GM19043 (cell line): ENCODE results near the gene WDR88.
"Not testable (repeated sequence)": the region's sequence is repeated elsewhere in the genome, so short reads cannot be mapped to it uniquely, and the experiment has no call there.

Experiments
- ATAC-seq: cut with Tn5 transposase; IDR thresholded peaks from one replicate; pipeline ENCODE4 v1.9.1; 2021; ENCODE audit warnings: low read depth; ENCODE audit not compliant: unreplicated experiment

Gene WDR88

DNA sequence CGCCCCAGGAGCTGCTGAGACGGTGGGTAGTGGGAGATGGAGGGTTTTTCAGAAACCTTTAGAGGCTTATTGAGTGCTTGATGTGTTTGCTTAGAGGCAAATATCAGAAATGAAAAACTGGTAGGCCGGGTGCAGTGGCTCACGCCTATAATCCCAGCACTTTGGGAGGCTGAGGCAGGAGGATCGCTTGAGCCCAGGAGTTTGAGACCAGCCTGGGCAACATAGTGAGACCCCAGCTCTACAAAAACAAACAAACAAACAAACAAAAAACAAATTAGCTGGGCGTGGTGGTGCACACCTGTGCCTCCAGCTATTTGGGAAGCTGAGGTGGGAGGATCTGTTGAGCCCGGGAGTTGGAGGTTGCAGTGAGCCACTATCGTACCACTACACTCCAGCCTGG, 5.2 kb upstream of the WDR88 start:
- ATAC-seq = not testable (repeated sequence)

DNA sequence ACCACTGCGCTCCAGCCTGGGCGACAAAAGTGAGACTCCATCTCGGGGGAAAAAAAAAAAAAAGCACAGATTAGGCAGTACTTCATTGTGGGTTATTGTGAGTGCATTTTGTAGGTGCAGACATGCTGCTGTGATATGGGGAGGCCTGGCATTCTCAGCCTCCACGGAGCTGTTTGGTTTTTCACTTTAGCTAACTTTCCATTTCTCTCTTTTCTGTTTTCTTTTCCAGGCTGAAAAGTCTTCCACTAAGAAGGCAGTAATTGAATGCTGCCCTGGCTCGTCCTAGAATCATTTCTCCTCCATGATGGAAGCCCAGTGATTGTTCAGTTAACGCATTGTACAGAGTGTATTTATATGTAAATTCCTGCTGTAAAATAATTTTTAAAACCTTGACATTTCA, 2.0 kb upstream of the WDR88 start:
- no peak for ATAC-seq

DNA sequence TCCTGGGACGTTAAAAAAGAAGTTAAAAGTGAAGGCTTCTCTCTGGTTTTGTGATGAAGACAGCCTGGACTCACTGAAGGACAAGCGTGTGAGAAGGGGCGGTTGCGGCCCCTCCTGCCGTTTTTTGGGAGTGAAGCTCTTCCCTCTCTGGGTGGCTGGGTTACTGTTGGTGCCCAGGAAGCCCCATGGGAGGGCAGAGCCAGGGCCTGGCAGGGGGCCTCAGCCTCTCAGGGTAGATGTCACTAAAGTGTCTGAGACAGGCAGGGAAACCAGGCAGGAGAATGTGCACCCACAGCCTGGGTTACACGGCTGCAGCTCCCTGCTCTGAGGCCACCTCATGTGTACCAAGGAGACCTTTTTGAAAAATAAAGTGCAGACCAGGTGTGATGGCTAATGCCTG, 1.5 kb upstream of the WDR88 start:
- ATAC-seq = no peak

DNA sequence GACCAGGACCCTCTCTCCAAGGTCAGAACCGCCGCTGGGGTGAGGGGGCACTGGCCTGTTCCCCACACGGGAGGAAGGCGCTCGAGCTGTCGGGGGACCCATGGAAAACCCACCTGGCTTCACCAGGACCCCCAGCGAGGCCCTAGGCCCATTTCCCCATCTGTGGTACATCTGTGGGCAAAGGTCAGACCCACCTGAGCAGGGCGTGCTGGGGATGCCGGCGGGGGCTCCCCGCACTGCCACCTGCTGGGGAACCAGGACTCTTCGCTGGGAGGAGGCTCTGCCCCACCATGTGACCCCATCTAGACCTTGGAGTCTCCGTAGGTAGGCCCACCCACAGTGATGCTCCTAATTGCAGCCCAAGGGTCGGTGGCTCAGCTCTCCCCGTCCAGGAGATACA, 511 bp downstream of the WDR88 start:
- no peak for ATAC-seq

DNA sequence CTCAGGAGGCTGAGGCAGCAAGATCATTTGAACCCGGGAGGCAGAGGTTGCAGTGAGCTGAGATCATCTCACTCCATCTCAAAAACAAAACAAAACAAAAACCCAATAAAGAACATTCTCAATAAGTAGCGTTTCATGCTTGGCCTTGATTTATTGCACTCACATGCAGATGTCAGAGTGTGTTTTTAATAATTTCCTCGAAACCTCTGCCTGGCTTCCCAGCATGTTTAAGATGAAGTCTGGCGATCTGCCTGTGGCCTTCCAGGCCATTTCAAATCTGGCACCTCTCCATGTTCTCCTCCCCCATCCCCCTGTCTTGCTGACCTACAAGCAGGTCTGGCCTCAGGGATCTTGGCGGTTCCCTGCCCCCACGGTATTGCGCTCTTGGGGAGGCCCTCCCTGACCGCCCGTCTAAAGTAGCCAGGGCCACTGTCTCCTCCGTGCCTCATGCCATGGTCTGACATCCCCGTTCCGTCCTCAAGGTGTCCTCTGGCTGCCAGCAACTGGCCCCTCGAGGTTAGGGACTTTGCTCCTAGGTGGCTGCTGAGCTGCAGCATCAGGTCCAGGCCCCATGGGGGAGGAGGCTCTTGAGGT, 1.6 kb downstream of the WDR88 start:
- no peak for ATAC-seq

DNA sequence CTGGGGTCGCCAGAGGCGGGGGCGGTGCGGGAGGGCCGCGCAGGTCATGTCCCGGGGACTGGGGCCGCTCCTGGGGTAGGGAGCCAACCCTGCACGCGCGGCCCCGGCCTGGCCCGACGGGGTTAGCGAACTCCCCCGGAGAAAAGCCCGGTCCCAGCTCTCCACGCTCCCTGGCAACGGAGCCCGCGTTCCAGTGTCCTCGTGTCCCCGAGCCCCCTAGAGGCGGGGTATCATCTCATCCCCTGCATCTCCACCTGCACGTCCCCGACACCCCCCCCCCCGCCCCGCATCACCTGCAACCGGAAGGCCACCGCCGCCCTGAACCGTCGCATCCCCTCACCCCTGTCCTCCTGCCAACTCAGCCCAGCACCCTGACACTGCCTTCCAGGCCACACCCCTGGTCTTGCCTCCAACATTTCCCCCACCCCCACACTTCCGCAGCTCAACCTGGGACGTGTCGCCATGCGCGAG, 2.7 kb downstream of the WDR88 start:
- ATAC-seq = no peak

DNA sequence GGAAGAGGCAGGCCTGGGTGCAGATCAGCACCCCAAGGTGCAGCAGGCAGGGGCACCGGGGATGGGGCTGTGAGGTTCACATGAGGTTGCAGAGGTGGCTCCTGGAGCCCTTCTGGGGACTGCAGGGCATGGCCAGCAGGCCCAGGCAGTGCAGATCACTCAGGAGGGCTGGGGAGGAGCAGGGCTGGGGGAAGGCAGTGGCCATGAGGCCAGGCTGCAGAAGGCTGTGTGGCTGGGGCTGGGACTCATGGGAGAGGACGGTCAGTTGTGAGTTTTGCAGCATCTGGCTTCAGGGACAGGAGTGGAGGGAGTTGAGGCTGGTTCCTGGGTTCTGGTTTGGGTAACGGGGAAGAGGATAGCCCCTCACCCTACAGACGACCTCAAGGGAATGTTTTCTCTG, 7.3 kb downstream of the WDR88 start:
- no peak for ATAC-seq

DNA sequence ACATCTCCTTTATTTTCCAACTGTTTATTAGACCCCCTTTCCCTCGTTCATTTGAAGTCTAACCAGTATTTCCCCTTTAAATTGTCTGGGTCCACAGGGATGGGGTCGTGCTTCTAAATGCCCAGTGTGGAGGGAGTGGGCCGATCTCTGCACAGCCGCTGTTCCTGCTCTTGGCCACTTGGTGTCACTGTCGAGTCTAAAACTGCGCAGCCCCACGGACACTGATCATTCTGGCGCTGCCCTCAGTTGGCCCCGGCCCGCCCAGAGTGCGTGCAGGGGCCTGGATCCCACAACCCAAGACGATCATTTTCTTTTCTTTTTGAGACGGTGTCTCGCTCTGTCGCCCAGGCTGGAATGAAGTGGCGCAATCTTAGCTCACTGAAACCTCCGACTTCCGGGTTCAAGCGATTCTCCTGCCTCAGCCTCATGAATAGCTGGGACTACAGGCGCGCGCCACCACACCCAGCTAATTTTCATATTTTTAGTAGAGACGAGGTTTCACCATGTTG, 12.0 kb downstream of the WDR88 start:
- peak; percentile 59 for ATAC-seq

DNA sequence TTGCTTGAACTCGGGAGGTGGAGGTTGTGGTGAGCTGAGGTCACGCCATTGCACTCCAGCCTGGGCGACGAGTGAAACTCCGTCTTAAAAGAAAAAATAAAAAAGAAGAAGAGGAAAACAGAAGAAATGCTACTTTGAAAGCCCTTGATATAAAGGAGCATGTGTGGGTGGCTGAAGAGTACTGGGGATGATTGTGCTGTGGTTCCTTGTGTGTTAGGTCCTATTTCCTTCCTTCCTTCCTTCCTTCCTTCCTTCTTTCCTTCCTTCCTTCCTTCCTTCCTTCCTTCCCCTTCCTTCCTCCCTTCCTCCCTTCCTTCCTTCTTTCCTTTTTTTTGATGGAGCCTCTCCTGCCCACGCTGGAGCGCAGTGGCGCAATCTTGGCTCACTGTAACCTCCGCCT, 14.3 kb downstream of the WDR88 start:
- no peak for ATAC-seq

DNA sequence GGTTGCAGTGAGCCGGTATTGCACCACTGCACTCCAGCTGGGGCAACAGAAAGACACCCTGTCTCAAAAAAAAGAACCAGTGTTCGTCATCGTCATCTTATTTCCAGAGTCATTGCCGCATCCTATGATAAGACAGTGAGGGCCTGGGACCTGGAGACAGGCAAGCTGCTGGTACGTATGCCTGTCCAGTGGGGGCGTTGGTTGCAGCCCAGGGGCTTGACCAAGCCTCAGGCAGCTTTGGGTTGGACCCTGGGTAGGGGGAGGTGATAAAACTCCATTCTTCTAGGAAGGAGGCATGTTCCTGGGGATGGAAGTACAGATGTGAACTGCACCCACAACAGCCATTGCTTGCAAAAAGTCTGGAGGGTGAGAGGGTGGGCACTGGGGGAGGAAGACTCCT, 15.6 kb downstream of the WDR88 start:
- ATAC-seq = no peak

DNA sequence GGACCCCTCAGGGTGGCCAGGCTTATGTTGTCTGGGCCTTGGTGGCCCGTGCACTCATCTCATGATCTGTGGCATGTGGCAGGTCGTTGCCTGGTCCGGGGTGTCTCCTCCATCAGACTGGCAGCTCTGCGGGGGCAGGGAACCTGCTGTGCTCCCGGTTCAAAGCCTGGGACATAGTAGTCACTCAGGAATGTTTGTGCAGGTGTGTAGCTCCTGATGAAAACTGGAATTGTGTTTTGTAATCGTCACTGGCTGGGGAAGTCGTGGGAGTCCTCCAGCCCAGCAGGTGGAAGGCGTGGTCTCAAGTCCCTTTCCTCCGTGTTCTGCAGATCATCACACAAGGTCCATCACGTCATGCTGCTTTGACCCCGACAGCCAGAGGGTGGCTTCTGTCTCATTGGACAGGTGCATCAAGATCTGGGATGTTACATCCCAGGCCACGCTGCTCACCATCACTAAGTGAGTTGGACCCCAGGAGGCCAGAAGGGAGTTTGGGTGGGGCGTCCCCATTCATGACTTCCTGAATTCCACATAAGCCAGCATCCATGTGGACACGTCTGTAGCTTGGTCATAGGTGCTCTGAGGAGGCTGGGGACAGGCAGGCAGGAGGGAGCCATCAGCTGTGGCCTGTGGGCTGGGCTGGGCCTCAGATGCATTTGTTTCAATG, 19.1 kb downstream of the WDR88 start:
- ATAC-seq = no peak

DNA sequence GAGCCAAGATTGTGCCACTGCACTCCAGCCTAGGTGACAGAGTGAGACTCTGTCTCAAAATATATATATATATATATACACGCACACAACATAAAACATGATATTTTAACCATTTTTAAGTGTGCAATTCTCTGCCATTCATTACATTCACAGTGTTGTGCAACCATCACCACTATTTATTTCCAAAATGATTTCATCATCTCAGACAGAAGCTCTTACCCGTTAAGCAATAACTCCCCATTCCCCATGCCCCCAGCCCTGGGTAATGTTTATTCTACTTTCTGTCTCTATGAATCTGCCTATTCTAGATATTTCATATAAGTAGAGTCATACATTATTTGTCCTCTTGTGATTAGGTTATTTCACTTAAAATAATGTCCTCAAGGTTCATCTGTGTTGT, 20.3 kb downstream of the WDR88 start:
- no peak for ATAC-seq

DNA sequence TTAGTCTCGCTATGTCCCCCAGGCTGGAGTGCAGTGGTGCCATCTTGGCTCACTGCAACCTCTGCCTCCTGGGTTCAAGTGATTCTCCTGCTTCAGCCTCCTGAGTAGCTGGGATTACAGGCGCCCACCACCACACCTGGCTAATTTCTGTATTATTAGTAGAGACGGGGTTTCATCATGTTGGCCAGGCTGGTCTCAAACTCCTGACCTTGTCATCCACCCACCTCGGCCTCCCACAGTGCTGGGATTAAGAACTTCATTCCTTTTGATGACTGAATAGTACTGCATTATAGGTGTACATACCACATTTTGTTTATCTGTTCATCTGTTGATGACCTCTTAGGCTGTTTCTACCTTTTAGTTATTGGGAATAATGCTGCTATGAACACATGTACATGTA, 20.7 kb downstream of the WDR88 start:
- not testable (repeated sequence) for ATAC-seq

DNA sequence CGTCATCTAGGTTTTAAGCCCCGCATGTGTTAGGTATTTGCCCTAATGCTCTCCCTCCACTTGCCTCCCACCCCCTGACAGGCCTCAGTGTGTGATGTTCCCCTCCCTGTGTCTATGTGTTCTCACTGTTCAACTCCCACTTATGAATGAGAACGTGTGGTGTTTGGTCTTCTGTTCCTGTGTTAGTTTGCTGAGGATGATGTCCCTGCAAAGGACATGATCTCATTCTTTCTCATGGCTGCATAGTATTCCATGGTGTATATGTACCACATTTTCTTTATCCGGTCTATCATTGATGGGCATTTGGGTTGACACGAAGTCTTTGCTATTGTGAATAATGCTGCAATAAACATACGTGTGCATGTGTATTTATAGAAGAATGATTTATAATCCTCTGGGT, 22.4 kb downstream of the WDR88 start:
- ATAC-seq = not testable (repeated sequence)

DNA sequence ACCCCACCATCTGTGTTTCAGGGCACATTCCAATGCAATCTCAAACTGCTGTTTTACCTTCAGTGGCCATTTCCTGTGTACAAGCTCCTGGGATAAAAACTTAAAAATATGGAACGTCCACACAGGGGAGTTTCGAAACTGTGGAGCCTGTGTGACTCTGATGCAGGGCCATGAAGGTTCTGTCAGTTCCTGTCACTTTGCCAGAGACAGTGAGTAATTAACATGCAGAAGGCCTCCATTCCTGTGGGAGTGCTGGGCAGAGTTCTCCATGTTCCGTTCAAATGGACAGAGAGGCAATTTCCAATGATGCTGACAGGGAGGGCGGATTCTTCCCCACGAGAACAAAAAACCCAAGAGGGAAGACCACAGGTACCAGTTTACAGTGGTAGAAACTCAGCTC, 24.4 kb downstream of the WDR88 start:
- ATAC-seq = no peak

DNA sequence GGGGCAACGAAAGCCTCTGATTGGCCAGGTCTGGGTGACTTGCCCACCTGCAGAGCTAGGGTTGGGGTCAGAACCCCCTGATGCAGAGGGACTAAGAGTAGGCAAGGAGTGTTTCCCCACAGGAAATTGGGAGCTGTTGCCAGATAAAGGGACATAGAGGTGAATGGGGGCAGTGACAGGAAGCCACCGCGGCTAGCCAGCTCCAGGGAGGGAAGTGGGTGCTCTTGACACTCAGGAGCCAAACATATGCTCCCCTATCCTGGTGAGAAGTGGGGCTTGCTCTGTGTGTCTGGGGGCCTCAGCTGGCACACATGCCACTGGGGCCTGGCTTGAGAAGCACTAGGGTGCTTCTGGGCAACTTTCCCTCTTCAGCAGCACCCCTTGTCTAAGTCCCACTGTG, 26.0 kb downstream of the WDR88 start:
- no peak for ATAC-seq

DNA sequence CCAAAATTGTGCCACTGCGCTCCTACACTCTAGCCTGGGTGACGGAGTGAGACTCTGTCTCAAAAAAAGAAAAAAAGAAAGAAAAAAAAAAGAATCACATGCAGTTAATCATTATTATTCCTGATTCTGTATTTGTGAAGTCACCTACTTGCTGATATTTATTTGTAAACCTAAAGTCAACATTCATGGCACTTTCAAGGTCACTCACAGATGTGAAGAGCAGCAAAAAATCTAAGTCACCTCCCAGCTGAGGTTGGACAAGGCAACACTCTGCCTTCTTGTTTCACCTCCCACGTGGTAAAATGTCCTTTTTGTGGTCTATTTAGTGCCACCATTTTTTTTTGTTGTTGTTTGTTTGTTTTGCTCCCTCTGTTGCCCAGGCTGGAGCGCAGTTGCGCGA, 26.5 kb downstream of the WDR88 start:
- no peak for ATAC-seq

DNA sequence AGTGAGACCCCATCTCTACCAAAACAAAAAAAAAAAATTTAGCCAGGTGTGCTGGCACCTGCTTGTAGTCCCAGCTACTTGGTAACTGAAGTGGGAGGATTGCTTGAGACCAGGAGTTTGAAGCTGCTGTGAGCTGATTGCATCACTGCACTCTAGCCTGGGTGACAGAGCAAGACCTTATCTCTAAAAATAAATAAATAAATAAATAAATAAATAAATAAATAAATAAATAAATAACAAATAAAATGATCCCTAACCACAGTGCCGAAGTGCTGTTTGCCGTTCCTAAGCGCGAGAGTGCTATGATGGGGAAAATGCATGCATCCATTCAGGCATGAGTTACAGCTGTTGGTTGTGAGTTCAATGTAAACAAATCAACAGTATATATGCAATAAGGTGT, 27.2 kb downstream of the WDR88 start:
- ATAC-seq = no peak

DNA sequence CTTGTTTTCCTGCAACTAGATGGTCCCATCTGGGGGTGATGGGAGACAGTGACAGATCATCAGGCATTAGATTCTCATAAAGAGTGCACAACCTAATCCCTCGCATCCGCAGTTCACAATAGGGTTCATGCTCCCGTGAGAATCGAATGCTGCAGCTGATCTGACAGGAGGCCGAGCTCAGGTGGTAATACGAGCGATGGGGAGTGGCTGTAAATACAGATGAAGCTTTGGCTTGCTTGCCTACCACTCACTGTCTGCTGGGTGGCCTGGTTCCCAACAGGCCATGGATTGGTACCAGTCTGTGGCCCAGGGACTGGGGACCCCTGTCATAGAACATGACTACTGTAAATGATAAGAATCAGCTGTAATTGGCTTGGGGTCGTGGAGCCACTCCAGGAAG, 28.0 kb downstream of the WDR88 start:
- ATAC-seq = no peak

DNA sequence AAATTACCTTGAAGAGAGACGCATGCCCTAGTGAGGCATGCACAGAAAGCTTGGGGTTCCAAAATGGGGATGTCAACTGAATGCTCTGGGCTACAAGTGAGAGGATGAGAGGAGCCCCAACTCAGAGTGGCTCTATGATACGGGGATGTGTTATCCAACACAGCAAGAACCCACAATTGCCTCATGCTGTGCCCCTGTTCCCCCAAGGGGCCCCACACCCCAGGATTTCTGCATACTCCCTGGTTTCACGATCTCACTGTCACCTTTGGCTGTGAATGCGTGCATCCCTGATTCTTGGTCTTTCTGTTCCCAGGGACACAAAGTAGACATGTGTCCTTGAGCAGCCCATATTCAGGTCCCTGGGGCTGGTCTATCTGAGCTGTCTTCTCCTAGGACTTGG, 29.3 kb downstream of the WDR88 start:
- ATAC-seq = no peak

DNA sequence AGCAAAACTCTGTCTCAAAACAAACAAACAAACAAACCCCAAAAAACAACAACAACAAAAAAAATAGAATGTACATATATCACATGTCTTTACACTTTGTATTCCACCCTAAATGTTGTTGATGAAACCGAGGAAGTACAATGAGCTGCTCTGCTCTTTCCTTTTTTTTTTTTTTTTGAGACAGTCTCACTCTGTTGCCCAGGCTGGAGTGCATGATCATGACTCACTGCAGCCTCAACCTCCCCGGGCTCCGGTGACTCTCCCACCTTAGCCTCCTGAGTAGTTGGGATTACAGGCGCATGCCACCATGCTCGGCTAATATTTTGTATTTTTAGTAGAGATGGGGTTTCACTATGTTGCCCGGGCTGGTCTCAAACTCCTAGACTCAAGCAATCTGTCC, 31.6 kb downstream of the WDR88 start:
- ATAC-seq = no peak

DNA sequence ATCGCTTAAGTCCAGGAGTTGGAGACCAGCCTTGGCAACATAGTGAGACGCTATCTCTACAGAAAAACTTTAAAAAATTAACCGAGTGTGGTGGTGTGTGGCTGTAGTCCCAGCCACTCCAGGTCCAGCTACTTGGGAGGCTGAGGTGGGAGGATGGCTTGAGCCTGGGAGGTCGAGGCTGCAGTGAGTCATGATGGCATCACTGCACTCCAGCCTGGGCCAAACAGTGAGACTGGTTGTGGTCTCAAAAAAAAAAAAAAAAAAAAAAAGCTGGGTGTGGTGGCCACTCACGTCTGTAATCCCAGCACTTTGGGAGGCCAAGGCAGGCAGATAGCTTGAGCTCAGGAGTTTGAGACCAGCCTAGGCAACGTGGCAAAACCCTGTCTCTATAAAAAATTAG, 34.1 kb downstream of the WDR88 start:
- not testable (repeated sequence) for ATAC-seq
